C4-2B (cell line): ENCODE data around the gene PARVA.

ENCODE experiments used
- H3K27ac ChIP-seq: fragments of 450-650 bp; 2 replicates; pipeline ENCODE4 v1.5.1; 2017
- CTCF ChIP-seq: fragments of 450-650 bp; conservative IDR thresholded peaks from 2 replicates; pipeline ENCODE4 v1.5.1; 2017; ENCODE audit warnings: mild to moderate bottlenecking
- ZFX ChIP-seq: fragments of 450-650 bp; IDR thresholded peaks from 2 replicates; pipeline ENCODE4 v1.6.1; 2017

The PARVA gene

GRCh38 chr11:12577725-12578644 is 200.6 kb downstream of the PARVA start:
- H3K27ac ChIP-seq: no peak overlapping the region
- TF ChIP-seq CTCF: no peak
- no peak for TF ChIP-seq ZFX

- TF ChIP-seq CTCF: no peak
- no peak for TF ChIP-seq ZFX
- no peak overlapping the region for H3K27ac ChIP-seq
Measured at GRCh38 chr11:12581416-12581815, 204.0 kb downstream of the PARVA start.

GRCh38 chr11:12581923-12582322 is 204.6 kb downstream of the PARVA start:
- H3K27ac ChIP-seq: no peak overlapping the region
- no peak for TF ChIP-seq ZFX
- TF ChIP-seq CTCF: no peak
